ENCODE data around the gene NTNG1.

- TF ChIP-seq, protein P1, sequence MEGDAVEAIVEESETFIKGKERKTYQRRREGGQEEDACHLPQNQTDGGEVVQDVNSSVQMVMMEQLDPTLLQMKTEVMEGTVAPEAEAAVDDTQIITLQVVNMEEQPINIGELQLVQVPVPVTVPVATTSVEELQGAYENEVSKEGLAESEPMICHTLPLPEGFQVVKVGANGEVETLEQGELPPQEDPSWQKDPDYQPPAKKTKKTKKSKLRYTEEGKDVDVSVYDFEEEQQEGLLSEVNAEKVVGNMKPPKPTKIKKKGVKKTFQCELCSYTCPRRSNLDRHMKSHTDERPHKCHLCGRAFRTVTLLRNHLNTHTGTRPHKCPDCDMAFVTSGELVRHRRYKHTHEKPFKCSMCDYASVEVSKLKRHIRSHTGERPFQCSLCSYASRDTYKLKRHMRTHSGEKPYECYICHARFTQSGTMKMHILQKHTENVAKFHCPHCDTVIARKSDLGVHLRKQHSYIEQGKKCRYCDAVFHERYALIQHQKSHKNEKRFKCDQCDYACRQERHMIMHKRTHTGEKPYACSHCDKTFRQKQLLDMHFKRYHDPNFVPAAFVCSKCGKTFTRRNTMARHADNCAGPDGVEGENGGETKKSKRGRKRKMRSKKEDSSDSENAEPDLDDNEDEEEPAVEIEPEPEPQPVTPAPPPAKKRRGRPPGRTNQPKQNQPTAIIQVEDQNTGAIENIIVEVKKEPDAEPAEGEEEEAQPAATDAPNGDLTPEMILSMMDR (IDR thresholded peaks at IDR 0.05): no peak
- no peak for TF ChIP-seq EP300 (IDR thresholded peaks at IDR 0.05)
- no peak for TF ChIP-seq POLR2A (IDR thresholded peaks at IDR 0.05)
Measured at GRCh38 chr1:107359472-107360241, 218.8 kb downstream of the NTNG1 start.

All from ovary (tissue), 3 donors.